A549 (cell line): ENCODE data around the gene MYH9.

Experiments
- CTCF ChIP-seq: fragments of >200 bp; sonication (Bioruptor Twin); formaldehyde crosslinking; IDR thresholded peaks from 3 replicates; pipeline ENCODE4 v1.5.1; 2016
- HDAC2 ChIP-seq: fragments of 200-600 bp; sonication (generic); IDR thresholded peaks from 2 replicates; pipeline ENCODE4 v1.6.1; 2016

GRCh38 chr22:36397131-36398093 is 9.6 kb upstream of the MYH9 start:
- TF ChIP-seq CTCF (no peak), HDAC2 (no peak)
